ENCODE data around the gene PLOD1.
"Not testable (repeated sequence)": the region's sequence is repeated elsewhere in the genome, so short reads cannot be mapped to it uniquely, and the experiment has no call there.

Gene PLOD1

DNA sequence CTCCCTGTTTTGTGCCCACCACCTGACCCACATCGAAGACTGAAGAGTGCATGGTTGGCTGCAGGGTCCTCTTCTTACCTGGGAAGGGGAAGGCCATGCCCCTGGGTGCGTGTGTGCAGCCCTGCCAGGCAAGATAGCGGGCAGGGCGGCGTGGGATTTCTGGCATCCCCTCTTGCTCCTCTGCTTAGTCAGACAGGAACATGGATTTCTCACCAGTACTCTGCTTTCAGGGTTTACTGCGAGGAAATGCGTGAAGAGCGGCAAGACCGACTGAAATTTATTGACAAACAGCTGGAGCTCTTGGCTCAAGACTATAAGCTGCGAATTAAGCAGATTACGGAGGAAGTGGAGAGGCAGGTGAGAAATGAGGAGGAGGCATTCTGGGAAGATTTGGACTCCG, 69.2 kb downstream of the PLOD1 start:
- Histone ChIP-seq H3K27me3 (no peaks in the 10 kb centered on the region), H3K36me3 (peaks cover 99% of the 10 kb centered on the region), H3K4me3 (ENCODE audit: low read depth in 1 of 2, low read length in 1 of 2) (no peak overlapping the region), H3K27ac (no peak overlapping the region), H3K9me3 (no peaks in the 10 kb centered on the region), H3K4me1 (ENCODE audit: control insufficient read depth in 1 of 2, insufficient read depth in 1 of 2, low read depth in 1 of 2, low read length in 1 of 2) (no peaks in the 10 kb centered on the region)
- TF ChIP-seq, protein P1, sequence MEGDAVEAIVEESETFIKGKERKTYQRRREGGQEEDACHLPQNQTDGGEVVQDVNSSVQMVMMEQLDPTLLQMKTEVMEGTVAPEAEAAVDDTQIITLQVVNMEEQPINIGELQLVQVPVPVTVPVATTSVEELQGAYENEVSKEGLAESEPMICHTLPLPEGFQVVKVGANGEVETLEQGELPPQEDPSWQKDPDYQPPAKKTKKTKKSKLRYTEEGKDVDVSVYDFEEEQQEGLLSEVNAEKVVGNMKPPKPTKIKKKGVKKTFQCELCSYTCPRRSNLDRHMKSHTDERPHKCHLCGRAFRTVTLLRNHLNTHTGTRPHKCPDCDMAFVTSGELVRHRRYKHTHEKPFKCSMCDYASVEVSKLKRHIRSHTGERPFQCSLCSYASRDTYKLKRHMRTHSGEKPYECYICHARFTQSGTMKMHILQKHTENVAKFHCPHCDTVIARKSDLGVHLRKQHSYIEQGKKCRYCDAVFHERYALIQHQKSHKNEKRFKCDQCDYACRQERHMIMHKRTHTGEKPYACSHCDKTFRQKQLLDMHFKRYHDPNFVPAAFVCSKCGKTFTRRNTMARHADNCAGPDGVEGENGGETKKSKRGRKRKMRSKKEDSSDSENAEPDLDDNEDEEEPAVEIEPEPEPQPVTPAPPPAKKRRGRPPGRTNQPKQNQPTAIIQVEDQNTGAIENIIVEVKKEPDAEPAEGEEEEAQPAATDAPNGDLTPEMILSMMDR (IDR thresholded peaks at IDR 0.05), result no peak

DNA sequence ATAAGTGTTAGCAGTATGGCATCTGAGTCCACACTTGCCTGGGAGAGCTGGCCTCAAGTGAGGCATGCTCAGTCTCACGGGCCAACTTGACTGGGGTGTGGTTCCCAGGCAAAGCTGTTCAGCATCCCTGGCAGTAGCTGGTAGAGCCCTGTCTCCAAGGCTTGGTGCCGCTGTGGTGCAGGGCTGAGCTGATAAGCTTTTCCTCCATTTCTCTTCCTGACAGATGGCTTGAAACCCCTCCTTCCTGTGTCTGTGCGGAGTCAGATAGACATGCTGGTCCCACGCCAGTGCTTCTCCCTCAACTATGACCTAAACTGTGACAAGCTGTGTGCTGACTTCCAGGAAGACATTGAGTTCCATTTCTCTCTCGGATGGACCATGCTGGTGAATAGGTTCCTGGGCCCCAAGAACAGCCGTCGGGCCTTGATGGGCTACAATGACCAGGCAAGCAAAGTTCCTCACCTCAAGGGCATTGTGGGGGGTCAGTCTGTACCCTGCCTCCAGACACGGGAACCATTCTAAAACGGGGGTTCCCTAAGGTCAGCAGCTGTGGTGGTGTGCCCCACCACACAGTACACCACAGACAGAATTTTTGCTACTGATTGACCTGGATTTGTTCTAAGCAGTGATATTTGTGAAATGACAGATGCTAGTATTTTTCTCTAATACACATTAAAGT, 71.1 kb downstream of the PLOD1 start:
- H3K4me1 ChIP-seq (ENCODE audit: control insufficient read depth in 1 of 2, insufficient read depth in 1 of 2, low read depth in 1 of 2, low read length in 1 of 2), result no peaks in the 10 kb centered on the region
- no peak overlapping the region for H3K27ac ChIP-seq
- no peaks in the 10 kb centered on the region for H3K9me3 ChIP-seq
- H3K4me3 ChIP-seq (ENCODE audit: low read depth in 1 of 2, low read length in 1 of 2), result no peak overlapping the region
- peaks cover 99% of the 10 kb centered on the region for H3K36me3 ChIP-seq
- H3K27me3 ChIP-seq, result no peaks in the 10 kb centered on the region
- TF ChIP-seq, protein P1 (IDR thresholded peaks at IDR 0.05), result no peak

DNA sequence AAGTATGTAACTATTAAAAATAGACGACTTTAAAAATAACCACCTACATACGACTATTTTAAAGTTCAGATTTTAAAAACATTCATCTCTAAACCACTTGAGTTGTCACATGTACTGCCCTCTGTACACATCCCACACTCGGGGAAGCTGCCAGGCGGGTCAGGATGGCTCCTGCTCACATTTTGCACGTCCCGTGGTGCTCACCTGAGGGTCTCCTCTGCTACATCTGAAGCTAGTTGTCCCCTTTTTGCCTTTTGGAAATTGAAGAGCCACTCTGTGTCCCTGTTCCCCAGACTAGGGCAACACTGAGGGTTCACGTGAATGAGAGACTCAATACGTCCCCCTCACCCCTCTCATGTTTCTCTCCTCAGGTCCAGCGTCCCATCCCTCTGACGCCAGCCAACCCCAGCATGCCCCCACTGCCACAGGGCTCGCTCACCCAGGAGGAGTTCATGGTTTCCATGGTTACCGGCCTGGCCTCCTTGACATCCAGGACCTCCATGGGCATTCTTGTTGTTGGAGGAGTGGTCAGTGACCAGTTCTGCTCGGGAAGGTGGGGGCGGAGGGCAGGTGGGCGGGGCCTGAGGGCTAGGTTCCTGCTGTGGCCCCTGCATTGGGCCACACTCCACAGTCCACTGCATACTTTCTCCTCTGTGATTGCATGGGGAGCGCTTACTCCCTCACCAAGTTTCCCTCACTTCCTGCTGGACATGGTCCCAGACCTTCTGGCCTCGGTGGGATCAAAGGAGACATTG, 71.8 kb downstream of the PLOD1 start:
- TF ChIP-seq, protein P1 (IDR thresholded peaks at IDR 0.05), result no peak
- Histone ChIP-seq H3K36me3 (peaks cover 99% of the 10 kb centered on the region), H3K9me3 (no peaks in the 10 kb centered on the region), H3K27me3 (no peaks in the 10 kb centered on the region), H3K4me1 (ENCODE audit: control insufficient read depth in 1 of 2, insufficient read depth in 1 of 2, low read depth in 1 of 2, low read length in 1 of 2) (no peaks in the 10 kb centered on the region), H3K27ac (no peak overlapping the region), H3K4me3 (ENCODE audit: low read depth in 1 of 2, low read length in 1 of 2) (no peak overlapping the region)

DNA sequence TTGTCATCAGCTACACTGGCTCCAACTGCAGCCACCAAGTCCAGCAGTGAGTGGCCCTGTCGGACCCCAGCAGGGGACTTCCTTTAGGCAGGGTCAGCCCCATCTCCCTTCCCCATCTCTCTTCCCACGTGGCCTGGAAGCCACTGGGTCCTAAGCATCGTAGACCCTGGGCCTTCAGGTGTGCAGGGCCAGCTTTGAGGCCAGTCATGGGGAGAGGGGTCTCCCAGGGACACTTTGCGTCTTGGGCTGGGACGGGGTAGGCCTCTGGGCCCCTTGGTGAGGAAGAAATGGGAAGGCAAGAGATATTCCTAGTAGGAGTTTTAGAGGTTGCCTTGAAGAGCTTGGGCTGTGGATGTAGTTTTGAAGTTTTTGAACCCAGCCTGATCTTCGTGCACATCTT, 72.7 kb downstream of the PLOD1 start:
- H3K27ac ChIP-seq, result no peak overlapping the region
- H3K4me1 ChIP-seq (ENCODE audit: control insufficient read depth in 1 of 2, insufficient read depth in 1 of 2, low read depth in 1 of 2, low read length in 1 of 2), result no peaks in the 10 kb centered on the region
- peaks cover 99% of the 10 kb centered on the region for H3K36me3 ChIP-seq
- TF ChIP-seq, protein P1 (IDR thresholded peaks at IDR 0.05), result no peak
- H3K4me3 ChIP-seq (ENCODE audit: low read depth in 1 of 2, low read length in 1 of 2), result no peak overlapping the region
- no peaks in the 10 kb centered on the region for H3K9me3 ChIP-seq
- no peaks in the 10 kb centered on the region for H3K27me3 ChIP-seq

DNA sequence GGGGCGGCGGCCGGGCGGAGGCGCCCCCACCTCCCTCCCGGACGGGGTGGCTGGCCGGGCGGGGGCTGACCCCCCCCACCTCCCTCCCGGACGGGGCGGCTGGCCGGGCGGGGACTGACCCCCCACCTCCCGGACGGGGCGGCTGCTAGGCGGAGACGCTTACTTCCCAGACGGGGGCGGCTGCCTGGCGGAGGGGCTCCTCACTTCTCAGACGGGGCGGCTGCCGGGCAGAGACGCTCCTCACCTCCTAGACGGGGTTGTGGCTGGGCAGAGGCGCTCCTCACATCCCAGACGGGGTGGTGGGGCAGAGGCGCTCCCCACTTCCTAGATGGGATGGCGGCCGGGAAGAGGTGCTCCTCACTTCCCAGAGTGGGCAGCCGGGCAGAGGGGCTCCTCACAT, 73.8 kb downstream of the PLOD1 start:
- H3K27me3 ChIP-seq; H3K4me1 ChIP-seq (ENCODE audit: control insufficient read depth in 1 of 2, insufficient read depth in 1 of 2, low read depth in 1 of 2, low read length in 1 of 2); H3K9me3 ChIP-seq; H3K27ac ChIP-seq; H3K4me3 ChIP-seq (ENCODE audit: low read depth in 1 of 2, low read length in 1 of 2): not testable (repeated sequence)
- peaks cover 99% of the 10 kb centered on the region for H3K36me3 ChIP-seq

DNA sequence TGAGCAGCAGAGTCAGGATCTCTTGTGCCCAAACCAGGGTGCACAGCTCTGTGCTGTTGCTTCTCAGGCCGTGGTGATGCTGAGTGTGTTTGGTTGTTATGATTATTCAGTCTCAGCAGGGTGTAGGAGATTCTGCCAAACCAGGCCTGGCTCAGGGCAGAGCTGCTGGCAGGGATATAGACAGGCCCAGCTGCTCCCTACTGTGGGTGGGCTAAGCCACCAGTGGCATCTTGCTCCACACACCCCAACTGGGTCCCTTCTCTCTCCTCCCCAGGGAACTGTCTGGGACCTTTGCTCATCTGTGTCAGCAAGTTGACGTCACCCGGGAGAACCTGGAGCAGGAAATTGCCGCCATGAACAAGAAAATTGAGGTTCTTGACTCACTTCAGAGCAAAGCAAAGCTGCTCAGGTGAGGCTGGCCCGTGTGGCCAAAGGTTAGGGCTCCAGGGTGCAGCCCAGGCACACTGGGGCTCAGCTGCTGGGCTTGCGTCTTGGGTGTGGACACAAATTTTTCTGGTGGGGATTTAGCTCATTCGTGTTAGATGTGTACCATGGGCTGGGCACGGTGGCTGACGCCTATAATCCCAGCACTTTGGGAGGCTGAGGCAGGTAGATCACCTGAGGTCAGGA, 74.9 kb downstream of the PLOD1 start:
- Histone ChIP-seq H3K36me3 (peaks cover 97% of the 10 kb centered on the region), H3K4me3 (ENCODE audit: low read depth in 1 of 2, low read length in 1 of 2) (no peak overlapping the region)

More for the DNA sequence above, 74.9 kb downstream of the PLOD1 start:
- peaks cover 0 to 4% of the 10 kb centered on the region in 2 experiments for H3K4me1 ChIP-seq (ENCODE audit: control insufficient read depth in 1 of 2, insufficient read depth in 1 of 2, low read depth in 1 of 2, low read length in 1 of 2)
- TF ChIP-seq, protein P1 (IDR thresholded peaks at IDR 0.05), result no peak
- H3K27me3 ChIP-seq, result no peaks in the 10 kb centered on the region
- H3K27ac ChIP-seq, result no peak overlapping the region
- H3K9me3 ChIP-seq, result no peaks in the 10 kb centered on the region
